Fibroblast of lung (primary cell): Measurements from ENCODE around the gene KRTAP6-3. TPM values are rescaled to one million over a fixed set of nuclear protein-coding genes. Genes with fewer than 3 reads are reported as not detected.

Experiments used
- DNase-seq, 2 donors: peaks; one replicate each; pipeline versions ENCODE4 v3.0.0 to v3.0.0-alpha.2; 2010; ENCODE audit warnings: low read depth in 2 of 2
- H2AFZ ChIP-seq: 2 replicates; pipeline ENCODE4 v1.5.1; 2012; ENCODE audit warnings: low read length, control low read depth, inconsistent platforms
- H3K27ac ChIP-seq: 2 replicates; pipeline ENCODE4 v1.5.1; 2011; ENCODE audit warnings: low read length, control low read depth; ENCODE audit not compliant: insufficient read depth
- H3K27me3 ChIP-seq: 2 replicates; pipeline ENCODE4 v1.5.1; 2011; ENCODE audit warnings: mild to moderate bottlenecking, low read length; ENCODE audit not compliant: control insufficient read depth, insufficient read depth
- H3K36me3 ChIP-seq: 2 replicates; pipeline ENCODE4 v1.5.1; 2011; ENCODE audit warnings: low read length; ENCODE audit not compliant: control insufficient read depth, insufficient read depth
- H3K4me1 ChIP-seq: 2 replicates; pipeline ENCODE4 v1.5.1; 2011; ENCODE audit warnings: low read length; ENCODE audit not compliant: control insufficient read depth, insufficient read depth; ENCODE audit errors: extremely low read depth
- H3K4me2 ChIP-seq: 2 replicates; pipeline ENCODE4 v1.5.1; 2011; ENCODE audit warnings: low read length, control low read depth; ENCODE audit not compliant: insufficient read depth; ENCODE audit errors: extremely low read depth
- H3K4me3 ChIP-seq, 4 experiments: fragments of 200-600 bp in 1 of 4; sonication (generic) in 1 of 4; replicated peaks in 1 of 4; 2 replicates each; pipeline ENCODE4 v1.5.1; 2011 to 2016; ENCODE audit warnings: low read length in 4 of 4, low read depth in 3 of 4, mild to moderate bottlenecking in 3 of 4, control low read depth in 2 of 4, inconsistent platforms in 1 of 4, mixed read lengths in 1 of 4; ENCODE audit not compliant: insufficient read depth in 1 of 4; ENCODE audit errors: control extremely low read depth in 1 of 4
- H3K79me2 ChIP-seq: 2 replicates; pipeline ENCODE4 v1.5.1; 2012; ENCODE audit warnings: mild to moderate bottlenecking, low read length, inconsistent platforms; ENCODE audit not compliant: control insufficient read depth, insufficient read depth
- H3K9ac ChIP-seq: 2 replicates; pipeline ENCODE4 v1.5.1; 2011; ENCODE audit warnings: mild to moderate bottlenecking, low read length, control low read depth; ENCODE audit not compliant: insufficient read depth
- H3K9me3 ChIP-seq: 2 replicates; pipeline ENCODE4 v1.5.1; 2012; ENCODE audit warnings: low read depth, low read length; ENCODE audit not compliant: control insufficient read depth, insufficient read depth
- H4K20me1 ChIP-seq: 2 replicates; pipeline ENCODE4 v1.5.1; 2011; ENCODE audit warnings: low read length; ENCODE audit not compliant: control insufficient read depth, insufficient read depth; ENCODE audit errors: extremely low read depth
- EZH2 ChIP-seq: IDR thresholded peaks from 2 replicates; pipeline ENCODE4 v1.5.1; 2012; ENCODE audit warnings: low read length, control low read depth, mild to moderate bottlenecking; ENCODE audit errors: missing control alignments
- polyA plus RNA-seq, 2 donors: library from polyadenylated mRNA; depleted of rRNA in 1 of 2; stranded (reverse) in 1 of 2; unstranded in 1 of 2; fragments of >200 nt; gene quantifications; 2 replicates each; pipeline ENCODE4 v1.2.1, GENCODE V29; 2011 to 2012; ENCODE audit warnings: missing spikeins in 1 of 2
- total RNA-seq: library from RNA; depleted of rRNA; stranded (reverse); fragments of >200 nt; gene quantifications from 2 replicates; pipeline ENCODE4 v1.2.1, GENCODE V29; 2014
- TF ChIP-seq, protein P1 (sequence below), 2 donors: IDR thresholded peaks in 1 of 2; conservative IDR thresholded peaks in 1 of 2; 1 replicate in 1 of 2; 2 replicates in 1 of 2; pipeline ENCODE4 v1.5.1; 2011 to 2012; ENCODE audit warnings: low read length in 2 of 2, control low read depth in 1 of 2, inconsistent platforms in 1 of 2, low read depth in 1 of 2, mild to moderate bottlenecking in 1 of 2

Gene KRTAP6-3
- total and polyA plus RNA-seq, 2 donors (not counting 1 experiment from before 2014, with no cell fraction given) = not detected

DNA sequence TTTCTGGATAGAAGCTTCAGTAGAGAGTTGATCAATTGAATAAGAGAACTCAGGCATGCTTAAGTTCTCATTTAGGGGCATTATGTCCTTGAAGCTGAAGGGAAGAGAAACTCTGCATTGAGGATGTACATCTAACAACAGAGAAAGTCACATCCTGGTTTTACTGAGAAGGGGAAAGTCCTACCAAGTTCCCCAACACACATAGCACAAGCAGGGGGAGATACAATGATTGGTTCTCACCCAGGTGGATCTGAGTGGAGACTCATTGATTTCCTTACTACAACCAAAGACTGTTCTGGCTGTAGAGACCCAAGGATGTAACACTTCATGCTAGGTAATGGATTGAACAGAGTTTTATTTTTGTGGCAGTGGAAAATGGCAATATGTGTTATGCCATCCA lies 23.0 kb downstream of the KRTAP6-3 start:
- Histone ChIP-seq H3K27ac (no peak overlapping the region), H2AFZ (no peak overlapping the region), H3K9ac (no peak overlapping the region), H3K36me3 (no peaks in the 10 kb centered on the region), H3K4me2 (no peak overlapping the region), H3K27me3 (no peaks in the 10 kb centered on the region), H3K4me1 (no peaks in the 10 kb centered on the region), H3K79me2 (no peaks in the 10 kb centered on the region), H3K4me3 (no peak overlapping the region), H3K9me3 (no peaks in the 10 kb centered on the region), H4K20me1 (no peaks in the 10 kb centered on the region)
- no peak for TF ChIP-seq EZH2
- TF ChIP-seq, protein P1, sequence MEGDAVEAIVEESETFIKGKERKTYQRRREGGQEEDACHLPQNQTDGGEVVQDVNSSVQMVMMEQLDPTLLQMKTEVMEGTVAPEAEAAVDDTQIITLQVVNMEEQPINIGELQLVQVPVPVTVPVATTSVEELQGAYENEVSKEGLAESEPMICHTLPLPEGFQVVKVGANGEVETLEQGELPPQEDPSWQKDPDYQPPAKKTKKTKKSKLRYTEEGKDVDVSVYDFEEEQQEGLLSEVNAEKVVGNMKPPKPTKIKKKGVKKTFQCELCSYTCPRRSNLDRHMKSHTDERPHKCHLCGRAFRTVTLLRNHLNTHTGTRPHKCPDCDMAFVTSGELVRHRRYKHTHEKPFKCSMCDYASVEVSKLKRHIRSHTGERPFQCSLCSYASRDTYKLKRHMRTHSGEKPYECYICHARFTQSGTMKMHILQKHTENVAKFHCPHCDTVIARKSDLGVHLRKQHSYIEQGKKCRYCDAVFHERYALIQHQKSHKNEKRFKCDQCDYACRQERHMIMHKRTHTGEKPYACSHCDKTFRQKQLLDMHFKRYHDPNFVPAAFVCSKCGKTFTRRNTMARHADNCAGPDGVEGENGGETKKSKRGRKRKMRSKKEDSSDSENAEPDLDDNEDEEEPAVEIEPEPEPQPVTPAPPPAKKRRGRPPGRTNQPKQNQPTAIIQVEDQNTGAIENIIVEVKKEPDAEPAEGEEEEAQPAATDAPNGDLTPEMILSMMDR (conservative IDR thresholded peaks at IDR 0.05 in 1 of 2, IDR thresholded peaks at IDR 0.05 in 1 of 2; ENCODE audit: low read depth in 1 of 2, low read length in 2 of 2) = no peak
- no peak for DNase-seq

DNA sequence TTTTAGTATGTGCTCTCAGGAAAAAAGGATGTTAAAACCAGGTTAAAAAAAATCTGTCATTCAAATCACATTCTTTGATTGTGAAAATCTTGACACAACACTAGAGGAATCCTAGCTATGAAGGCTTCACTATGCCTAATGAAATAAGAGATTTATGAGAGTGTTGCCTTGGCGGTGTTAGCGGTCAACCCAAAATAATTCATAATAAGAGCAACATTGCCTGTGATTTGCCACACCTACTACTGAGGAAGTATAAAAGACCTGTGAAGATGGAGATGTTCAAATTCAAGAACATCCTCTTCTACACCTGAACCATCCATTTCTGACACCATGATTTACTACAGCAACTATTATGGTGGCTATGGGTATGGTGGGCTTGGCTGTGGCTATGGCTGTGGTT lies 23.9 kb downstream of the KRTAP6-3 start, which contains the start of gene KRTAP20-1:
KRTAP20-1 (plus strand) TSS at position 301 of the 400 bp plus-strand sequence; CDS start at position 331, 30 bp downstream.
- Histone ChIP-seq H3K27me3 (no peaks in the 10 kb centered on the region), H3K36me3 (no peaks in the 10 kb centered on the region), H3K9ac (no peak within 1 kb of the TSS), H3K4me3 (no peak within 1 kb of the TSS), H3K27ac (no peak within 1 kb of the TSS), H2AFZ (no peak within 1 kb of the TSS), H4K20me1 (no peaks in the 10 kb centered on the region), H3K4me2 (no peak within 1 kb of the TSS), H3K79me2 (no peaks in the 10 kb centered on the region), H3K9me3 (no peaks in the 10 kb centered on the region), H3K4me1 (no peaks in the 10 kb centered on the region)
- DNase-seq = no peak
- TF ChIP-seq EZH2 = no peak
- TF ChIP-seq, protein P1 (conservative IDR thresholded peaks at IDR 0.05 in 1 of 2, IDR thresholded peaks at IDR 0.05 in 1 of 2; ENCODE audit: low read depth in 1 of 2, low read length in 2 of 2) = no peak

DNA sequence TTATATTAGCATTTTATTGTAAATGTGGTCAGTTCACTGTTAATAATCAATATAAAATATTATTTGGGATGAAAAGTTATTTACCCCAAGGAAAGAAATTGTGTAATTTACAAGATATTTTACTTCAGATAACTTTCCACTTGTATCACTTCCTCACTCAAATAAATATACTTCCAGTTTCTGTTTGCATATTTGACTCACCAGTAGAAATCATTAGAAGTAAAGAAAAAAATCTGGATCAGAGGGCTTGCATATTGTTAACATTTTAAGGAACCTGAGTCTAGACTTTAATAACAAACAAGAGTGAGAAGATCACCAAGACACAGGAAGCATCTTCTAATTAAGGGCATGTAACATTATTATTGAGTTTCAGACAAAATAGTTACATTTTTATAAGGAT lies 27.8 kb downstream of the KRTAP6-3 start:
- TF ChIP-seq, protein P1 (conservative IDR thresholded peaks at IDR 0.05 in 1 of 2, IDR thresholded peaks at IDR 0.05 in 1 of 2; ENCODE audit: low read depth in 1 of 2, low read length in 2 of 2) = no peak
- TF ChIP-seq EZH2 = no peak
- no peak overlapping the region for H3K27ac ChIP-seq

More for the DNA sequence above, 27.8 kb downstream of the KRTAP6-3 start:
- H4K20me1 ChIP-seq = no peaks in the 10 kb centered on the region
- DNase-seq = no peak
- no peak overlapping the region for H3K4me2 ChIP-seq
- H3K36me3 ChIP-seq = no peaks in the 10 kb centered on the region
- no peaks in the 10 kb centered on the region for H3K4me1 ChIP-seq
- H3K27me3 ChIP-seq = no peaks in the 10 kb centered on the region
- H3K79me2 ChIP-seq = no peaks in the 10 kb centered on the region
- H3K9me3 ChIP-seq = no peaks in the 10 kb centered on the region
- H2AFZ ChIP-seq = no peak overlapping the region
- H3K9ac ChIP-seq = no peak overlapping the region
- no peak overlapping the region for H3K4me3 ChIP-seq
